Measurements from ENCODE around the gene KLF16.

GRCh38 chr19:1884291-1884718 lies 20.9 kb upstream of the KLF16 start:
- TF ChIP-seq CTCF (IDR thresholded peaks at IDR 0.05) (no peak), POLR2A (IDR thresholded peaks at IDR 0.05) (no peak)
